Right ventricle myocardium inferior (tissue), 1 donor: Measurements from ENCODE around the gene RNF19B. TPM values are rescaled to one million over a fixed set of nuclear protein-coding genes. Genes with fewer than 3 reads are reported as not detected.

ENCODE experiments used
- ATAC-seq: fragments of 200-7000 bp; cut with Tn5 transposase; one replicate; pipeline ENCODE4 v1.9.1; 2020; ENCODE audit warnings: mild to moderate bottlenecking, moderate library complexity
- DNase-seq: peaks from one replicate; pipeline ENCODE4 v3.0.0; 2021; ENCODE audit errors: missing footprints
- intact Hi-C: fragments of 100-400 bp; cut with DNase I; formaldehyde crosslinking; loops from one replicate; pipeline ENCODE4 v1.11.0; 2022
- long read RNA-seq: library from polyadenylated mRNA; unstranded; transcript quantifications from one replicate; pipeline ENCODE4 v2.0.0, GENCODE V29; 2021
- total RNA-seq: library from RNA; stranded (reverse); fragmentation: NEBNext Ultra II Directional; extraction: Animal tissue kit (Norgen Biotek cat#: 25700); gene quantifications from one replicate; pipeline ENCODE4 v1.2.1, GENCODE V29; 2021
- donor health status: DM: no; HTN: yes; CAD: no; lungs with severe emphysema.

The RNF19B gene, protein sequence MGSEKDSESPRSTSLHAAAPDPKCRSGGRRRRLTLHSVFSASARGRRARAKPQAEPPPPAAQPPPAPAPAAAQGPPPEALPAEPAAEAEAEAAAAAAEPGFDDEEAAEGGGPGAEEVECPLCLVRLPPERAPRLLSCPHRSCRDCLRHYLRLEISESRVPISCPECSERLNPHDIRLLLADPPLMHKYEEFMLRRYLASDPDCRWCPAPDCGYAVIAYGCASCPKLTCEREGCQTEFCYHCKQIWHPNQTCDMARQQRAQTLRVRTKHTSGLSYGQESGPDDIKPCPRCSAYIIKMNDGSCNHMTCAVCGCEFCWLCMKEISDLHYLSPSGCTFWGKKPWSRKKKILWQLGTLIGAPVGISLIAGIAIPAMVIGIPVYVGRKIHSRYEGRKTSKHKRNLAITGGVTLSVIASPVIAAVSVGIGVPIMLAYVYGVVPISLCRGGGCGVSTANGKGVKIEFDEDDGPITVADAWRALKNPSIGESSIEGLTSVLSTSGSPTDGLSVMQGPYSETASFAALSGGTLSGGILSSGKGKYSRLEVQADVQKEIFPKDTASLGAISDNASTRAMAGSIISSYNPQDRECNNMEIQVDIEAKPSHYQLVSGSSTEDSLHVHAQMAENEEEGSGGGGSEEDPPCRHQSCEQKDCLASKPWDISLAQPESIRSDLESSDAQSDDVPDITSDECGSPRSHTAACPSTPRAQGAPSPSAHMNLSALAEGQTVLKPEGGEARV
- 15.5 TPM for total RNA-seq
- long read RNA-seq, transcript RNF19B-201 (9 exons, 2,334 nt), result major isoform, 7 of 13 reads
- long read RNA-seq, partial matches to known transcripts, result 0 of 13 reads
- long read RNA-seq, other reads (novel, unspliced or antisense), result 1 of 13 reads

DNA sequence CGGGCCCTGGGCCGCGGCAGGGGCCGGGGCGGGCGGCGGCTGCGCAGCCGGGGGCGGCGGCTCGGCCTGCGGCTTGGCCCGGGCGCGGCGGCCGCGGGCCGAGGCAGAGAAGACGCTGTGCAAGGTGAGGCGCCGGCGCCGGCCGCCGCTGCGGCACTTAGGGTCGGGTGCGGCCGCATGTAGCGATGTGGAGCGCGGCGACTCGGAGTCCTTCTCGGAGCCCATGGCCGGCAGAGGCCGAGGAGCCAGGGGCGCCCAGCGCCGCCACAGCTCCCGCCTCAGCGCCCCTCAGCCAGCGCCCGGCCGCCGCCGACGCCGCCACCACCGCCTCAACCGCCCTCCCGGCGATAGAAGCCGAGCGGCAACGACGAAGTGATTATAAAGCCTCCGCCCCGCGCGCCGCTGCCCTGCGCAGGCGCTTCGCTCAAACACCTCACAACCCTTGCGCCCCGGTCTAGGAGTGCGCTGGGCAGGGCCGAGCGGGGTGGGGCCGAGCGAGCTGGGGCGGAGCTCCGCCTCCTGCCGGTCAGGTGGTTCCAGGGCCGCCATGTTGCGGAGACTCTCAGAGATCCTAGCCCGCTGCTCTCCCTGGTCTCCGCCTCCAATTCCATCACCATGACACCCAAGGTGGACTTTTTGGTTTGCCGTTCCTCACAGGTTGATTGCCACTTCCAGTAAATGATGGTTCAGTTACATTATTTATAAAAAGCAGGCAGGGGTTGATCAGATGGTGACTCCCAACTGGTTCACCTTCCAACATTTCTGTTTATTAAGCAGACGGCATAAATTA lies at the start of gene RNF19B:
RNF19B (minus strand) TSS at position 349 of the 790 bp plus-strand sequence; CDS start at position 225, 124 bp downstream.
- DNase-seq, result peak; percentile 97
- intact Hi-C loops, result loop anchor here (1.0 to 5.0 kb wide), 3 partner anchors 46 to 91 kb away; partner anchors contain the start of gene AK2

DNA sequence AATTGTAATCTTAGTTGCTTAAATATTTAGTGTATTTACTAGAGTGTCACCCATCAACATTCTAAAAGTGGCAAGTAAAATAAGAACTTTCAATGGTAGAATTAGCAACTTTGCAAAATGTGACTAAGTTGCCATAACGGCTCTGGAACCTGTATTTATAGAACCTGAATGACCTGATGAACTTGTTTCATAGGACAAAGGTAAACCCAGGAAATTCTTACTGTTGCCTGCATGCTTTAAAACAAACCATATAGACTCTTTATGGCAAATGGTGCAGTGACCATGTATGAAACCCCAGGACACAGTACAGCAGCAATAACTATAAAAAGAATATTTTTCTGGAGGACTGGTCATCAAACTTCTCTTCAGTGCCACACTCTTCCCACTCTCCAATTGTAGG lies 49.2 kb upstream of the RNF19B start:
- intact Hi-C loops, result no loop called here
- no peak for ATAC-seq
- DNase-seq, result no peak

More for the DNA sequence above, at the start of gene RNF19B:
- peak; percentile 99 for ATAC-seq

DNA sequence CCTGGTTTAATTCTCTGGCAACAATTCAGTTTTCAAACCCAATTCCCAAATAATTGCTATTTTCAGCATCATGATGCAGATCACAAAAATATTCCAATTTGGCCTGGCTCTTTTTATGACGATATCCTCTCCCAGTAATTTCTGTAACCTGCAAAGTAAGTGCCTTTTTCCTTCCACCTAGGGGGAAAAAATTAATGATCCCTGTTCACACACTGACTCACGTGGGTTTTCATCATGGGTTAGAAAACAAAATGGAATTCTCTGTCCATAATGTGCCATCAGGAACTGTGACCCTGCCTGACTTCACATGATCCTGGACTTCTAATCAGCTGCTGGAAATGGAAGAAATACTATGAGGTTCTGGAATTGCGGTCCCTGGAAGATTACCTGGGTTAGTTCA lies 47.6 kb upstream of the RNF19B start:
- ATAC-seq, result no peak
- DNase-seq, result no peak
- intact Hi-C loops, result no loop called here

DNA sequence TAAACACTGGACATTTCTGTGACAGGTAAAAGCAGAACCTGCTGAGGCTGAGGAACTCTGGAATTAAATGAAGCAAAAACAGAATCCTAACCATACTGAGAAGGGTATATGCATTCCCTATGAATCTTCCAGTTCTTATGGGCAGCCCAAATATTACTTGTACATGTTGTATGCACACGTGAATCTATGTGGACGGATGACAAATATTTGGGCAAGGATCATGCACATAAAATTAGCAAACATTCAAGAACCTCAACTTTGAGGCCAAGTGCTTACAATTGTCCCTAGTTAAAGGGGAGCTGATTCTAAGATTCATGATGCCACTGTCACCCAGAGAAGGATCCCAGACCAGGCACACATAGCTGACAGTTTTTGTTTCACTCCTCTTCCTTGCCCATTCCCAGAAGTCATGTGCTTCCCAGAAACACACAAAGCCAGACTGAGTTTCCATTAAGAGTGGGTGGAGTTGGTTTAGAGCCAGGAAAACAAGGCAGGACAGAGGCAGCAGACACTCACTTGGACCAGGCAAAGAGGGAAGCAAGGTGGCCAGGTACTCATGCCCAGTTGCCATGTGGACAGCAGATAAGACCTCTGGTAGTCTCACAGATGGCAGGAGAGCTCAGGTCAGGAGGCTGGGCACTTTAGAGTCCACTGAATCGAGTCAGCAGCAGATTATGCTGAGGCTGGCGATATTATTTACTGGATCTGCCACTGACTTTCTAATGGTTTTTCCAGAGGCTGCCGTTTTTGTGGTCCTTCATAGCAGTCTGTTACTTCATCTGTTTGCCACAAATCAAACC lies 46.5 kb upstream of the RNF19B start:
- intact Hi-C loops, result loop anchor here (1.0 to 2.0 kb wide), 3 partner anchors 26 to 46 kb away; partner anchors contain the start of genes AK2 and RNF19B
- ATAC-seq (peak; percentile 83), DNase-seq (no peak)

DNA sequence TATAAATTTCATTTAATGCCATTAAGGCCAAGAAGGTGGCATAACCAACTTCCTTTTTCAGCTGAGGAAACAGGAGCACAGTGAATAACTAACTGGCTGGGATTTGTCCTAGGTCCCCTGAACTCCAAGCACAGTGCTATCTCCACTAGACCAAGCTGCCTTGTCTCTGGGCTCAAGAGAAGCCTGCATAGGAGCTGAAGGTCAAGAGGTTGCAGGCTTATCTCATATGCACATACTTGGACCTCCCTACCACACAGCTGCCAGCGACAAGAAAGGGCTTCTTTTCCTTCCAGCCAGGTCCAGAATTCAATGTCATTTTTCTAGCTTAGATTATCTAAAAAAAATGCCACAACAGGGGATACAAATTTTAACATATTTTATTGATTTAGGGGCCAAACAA lies 45.0 kb upstream of the RNF19B start:
- DNase-seq (no peak), ATAC-seq (no peak)
- intact Hi-C loops, result loop anchor here (2.0 kb wide), 1 partner anchor 17 kb away; no protein-coding TSS in a partner anchor

DNA sequence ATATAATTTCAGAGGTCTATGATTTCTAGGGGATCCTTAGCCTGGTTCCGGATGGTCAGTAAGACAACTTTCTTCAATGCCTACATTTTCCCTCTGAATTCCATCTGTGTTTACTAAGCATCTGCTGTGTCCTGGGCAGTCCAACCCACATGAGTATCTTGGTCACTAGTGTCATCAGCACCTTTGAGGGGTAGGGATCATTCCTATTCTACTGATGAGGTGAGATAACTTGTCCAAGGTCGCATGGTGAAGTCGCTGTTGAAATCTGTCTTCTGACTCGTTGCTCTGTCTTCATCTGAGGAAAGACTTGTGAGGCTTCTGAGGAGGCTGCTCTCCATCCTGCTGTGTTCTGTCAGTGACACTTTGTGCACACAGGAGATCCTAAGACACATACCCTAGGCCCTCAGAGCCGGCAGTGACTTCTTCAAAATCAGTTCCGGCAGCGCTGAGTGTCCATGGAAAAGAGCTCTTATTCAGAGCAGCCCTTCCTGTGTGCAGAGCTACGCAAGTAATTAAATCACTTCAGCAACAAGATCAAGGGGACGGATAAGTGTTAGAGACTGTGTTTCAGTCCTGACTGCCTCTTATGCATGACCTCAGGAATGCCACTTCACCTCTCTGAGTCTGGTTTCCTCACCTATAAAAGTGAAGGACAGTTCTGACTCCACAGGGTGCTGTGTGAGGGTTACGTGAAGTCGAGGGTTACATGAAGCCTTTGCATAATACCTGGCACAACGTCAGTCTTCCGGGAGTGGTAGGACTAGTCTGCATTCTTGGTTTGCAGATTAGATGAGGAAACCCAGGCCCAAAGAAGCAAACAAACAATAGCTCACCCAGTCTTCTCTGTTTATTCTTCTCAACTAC lies 43.7 kb upstream of the RNF19B start:
- intact Hi-C loops, result loop anchor here (2.0 kb wide), 1 partner anchor 15 kb away; no protein-coding TSS in a partner anchor
- ATAC-seq, result no peak
- no peak for DNase-seq

DNA sequence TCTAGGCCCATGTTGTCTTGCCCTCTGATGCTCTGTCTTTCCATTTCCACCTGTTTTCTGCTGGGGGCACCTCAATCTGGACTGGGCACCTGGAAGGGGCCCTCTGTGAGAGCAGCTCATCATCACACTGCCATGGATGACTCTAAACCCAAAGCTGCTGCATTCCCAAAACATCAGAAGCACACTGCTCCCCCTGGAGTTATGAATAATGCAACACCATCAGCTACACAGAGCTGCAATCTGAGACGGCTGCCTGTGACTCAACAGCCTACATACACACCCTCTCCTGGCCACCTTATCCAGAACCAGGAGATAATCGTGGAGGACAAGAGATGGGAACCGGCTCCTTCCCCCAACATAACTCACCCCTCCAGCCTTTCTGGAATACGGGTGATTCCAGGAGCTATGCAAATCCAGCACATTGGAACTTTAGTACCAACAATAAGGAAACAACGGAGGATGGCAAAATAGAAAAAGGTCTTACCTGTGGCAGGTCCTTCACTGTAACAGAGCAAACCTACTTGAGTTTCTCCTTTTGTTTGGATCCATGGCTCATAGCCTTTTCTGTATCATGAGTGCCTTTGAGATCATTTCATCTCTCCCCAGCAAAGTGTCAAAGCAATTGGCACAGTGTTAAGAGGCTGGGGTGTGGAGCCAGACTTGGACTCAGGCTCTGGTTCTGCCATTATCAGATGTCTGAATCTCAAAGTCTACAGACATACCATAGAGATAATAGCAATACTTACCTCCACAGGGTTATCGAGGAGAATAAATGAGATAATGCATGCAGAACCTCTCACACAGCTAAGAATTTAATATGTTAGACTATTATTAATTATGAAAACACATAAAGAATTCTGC lies 42.8 kb upstream of the RNF19B start:
- ATAC-seq, result peak; percentile 56
- intact Hi-C loops, result loop anchor here (2.0 kb wide), 1 partner anchor 15 kb away; no protein-coding TSS in a partner anchor
- DNase-seq, result no peak

DNA sequence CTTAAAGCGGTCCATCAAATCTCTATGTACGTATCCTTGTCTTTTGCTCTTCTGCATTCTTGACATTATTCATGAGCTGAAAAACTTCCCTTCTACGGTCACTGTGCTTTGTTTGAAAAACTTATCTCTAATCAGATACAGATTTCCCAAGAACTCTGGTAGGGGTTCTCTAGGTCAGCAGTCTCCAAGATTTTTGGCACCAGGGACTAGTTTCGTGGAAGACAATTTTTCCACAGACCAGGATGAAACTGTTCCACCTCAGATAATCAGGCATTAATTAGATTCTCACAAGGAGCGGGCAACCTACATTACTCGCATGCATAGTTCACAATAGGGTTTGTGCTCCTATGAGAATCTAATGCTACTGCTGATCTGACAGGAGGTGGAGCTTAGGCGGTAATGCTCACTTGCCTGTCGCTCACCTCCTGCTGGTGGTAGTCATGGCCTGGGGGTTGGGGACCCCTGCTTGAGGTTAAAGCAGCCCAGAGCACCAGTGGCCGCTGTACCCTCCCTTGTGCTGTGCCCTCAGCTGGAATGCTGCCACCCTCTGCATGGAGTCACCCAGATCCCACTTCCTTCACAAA lies 41.3 kb upstream of the RNF19B start:
- no peak for DNase-seq
- ATAC-seq, result no peak
- intact Hi-C loops, result no loop called here

DNA sequence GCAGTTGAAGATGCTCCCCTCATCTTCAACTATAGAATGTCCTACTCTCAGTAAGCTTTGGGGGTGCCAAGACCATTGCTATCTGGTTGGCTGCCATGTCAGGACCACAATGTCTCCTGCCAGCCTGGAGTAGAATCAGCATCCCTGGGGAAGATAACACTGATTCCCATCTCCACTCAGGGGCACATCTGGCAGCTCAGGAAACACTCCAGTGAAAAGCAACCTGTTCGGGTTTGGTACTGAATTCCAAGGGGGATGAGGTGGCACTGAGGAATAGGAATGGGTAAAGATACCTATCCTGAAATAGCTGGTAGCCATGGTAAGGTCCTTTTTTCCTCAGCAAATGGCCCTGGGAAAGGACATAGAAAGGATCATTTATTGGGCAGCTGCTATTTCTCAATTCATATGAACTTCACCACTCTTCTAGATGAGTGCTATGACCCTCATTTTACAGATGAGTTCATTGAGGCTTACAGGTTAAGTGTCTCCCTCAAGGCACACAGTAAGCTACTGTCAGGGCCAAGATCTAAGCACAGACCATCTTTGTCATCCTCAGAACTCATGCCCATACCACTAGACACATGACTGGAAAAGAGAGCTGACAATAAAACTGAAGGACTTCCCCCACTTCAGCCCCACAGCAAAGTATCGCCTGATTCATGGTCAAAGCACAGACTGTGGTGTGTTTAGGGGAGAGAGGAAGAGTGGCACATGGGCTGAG lies 40.7 kb upstream of the RNF19B start:
- DNase-seq (no peak), ATAC-seq (no peak)
- intact Hi-C loops, result no loop called here

DNA sequence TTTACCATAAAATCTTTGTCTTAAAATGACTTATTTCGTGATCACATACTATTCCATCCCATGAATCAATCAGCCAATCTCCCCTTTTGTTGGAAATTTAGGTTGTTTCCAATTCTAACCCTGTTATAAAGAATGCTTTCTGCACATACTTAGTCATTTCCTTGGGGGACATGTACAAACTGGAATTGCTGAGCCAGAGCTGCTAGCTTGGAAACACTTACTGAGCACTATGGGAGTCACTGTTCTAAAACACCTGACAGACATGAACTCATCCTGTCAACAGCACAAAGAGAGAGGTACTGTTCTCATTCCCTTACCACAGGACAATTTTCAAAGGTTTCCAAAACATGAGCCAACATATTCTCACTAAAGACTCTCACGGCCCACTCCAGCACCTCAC lies 40.0 kb upstream of the RNF19B start:
- no peak for ATAC-seq
- DNase-seq, result no peak
- intact Hi-C loops, result no loop called here

DNA sequence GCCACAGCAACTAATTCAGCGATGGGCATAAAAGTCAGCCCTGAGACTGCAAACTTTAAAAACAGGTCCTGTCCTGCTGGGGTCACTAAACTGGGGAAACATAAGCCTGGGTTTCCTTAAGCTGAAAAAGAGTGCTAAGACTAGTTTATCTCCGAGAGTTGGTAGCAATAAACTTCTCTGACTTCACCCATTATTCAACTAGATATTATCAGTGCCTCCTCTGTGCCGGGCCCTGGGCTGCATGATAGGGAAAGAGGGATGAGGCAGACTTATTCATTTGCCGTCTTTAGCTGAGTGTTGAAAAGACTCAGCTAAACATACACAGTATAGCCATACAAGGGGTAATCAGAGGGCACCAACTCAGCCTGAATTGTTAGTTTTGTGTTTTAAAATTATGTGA lies 39.0 kb upstream of the RNF19B start:
- intact Hi-C loops, result no loop called here
- no peak for DNase-seq
- no peak for ATAC-seq

DNA sequence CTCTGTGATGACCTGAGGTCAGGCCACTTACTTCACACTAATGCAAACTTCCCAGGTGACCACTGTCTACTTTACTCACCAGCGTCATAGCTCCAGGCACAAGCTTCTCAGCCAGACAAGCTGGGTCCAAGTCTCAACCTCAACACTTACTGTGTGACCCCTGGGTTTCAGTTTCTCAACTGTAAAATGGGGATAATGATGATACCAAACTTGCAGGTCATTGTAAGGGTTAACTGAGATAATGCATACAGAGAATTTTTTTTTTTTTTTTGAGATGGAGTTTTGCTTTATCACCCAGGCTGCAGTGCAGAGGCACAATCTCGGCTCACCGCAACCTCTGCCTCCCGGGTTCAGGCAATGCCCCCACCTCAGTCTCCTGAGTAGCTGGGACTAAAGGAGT lies 37.4 kb upstream of the RNF19B start:
- DNase-seq, result no peak
- ATAC-seq, result no peak
- intact Hi-C loops, result no loop called here

DNA sequence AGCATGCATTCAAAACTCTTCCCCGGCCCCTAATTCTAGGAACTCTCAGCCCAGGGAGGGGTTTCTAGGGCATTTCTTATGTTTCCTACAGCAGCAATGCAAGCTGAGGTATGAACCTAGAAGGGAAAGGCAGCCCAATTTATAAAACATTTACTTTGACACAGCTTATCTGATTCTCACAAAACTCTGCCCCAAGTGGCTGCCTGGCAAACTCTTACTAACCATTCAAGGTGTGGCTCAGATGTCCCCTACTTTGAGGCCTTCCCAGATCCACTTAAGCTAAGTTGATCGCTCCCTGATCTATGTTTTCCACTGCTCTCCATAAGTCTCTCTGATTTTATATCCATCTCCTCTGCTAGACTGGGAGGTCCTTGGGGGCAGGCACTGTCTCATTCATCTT lies 36.7 kb upstream of the RNF19B start:
- ATAC-seq, result no peak
- no peak for DNase-seq
- intact Hi-C loops, result no loop called here

DNA sequence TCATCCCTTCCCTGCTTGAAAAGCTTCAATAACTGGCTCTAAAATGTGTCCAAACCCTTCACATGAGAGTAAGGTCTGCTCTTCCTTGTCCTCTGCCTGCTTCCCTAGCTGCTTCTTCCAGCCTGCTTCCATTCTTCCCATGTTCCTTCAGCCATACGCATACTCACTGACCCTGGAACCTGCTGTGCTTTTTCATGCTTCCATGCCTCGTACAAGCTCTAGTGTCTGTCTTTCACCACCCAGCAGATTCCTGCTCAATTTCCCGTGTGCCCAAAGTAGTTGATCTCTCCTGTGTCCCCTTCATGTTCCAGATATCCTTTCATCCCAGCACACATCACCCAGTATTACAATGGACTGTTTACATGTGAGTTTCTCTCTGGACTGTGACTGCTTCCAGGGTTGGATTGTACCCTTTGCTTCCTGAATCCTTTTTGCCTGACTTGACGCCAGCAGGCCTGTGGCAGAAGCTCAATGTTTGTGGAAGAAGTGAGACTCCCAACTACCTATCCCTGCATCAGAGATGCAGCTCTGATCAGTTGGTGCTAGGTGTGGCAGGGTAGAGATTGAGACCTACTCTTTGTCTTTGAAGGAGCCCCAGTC lies 35.9 kb upstream of the RNF19B start:
- intact Hi-C loops, result no loop called here
- ATAC-seq (no peak), DNase-seq (no peak)

DNA sequence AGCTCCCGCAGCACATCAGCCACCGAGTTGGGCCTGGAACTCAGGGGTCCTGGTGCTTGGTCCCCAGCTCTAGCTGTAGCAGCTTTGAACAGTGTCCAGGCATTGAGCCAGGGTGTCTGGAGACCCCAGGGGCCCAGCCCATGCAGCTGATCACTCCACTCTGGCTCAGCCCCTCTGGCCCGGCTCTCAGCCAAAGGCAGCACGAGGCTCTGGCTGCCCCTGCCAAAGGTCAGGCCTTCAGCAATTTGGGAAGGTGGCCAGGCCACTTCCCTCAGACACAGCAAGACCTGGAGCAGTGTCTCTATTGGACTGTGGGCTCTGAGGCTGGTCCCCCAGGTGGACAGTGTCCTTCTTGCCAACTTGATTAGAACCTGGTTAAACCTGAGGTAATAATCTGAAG lies 34.4 kb upstream of the RNF19B start:
- DNase-seq (peak; percentile 80), ATAC-seq (peak; percentile 64)
- intact Hi-C loops, result no loop called here
